HG03442 (cell line): ENCODE data around the gene NR4A1.

ENCODE experiments used
- ATAC-seq: cut with Tn5 transposase; IDR thresholded peaks from one replicate; pipeline ENCODE4 v1.9.1; 2021; ENCODE audit warnings: mild to moderate bottlenecking, moderate library complexity; ENCODE audit not compliant: unreplicated experiment

Gene NR4A1

GRCh38 chr12:52074971-52075724 lies 23.9 kb downstream of the NR4A1 start:
- ATAC-seq = no peak

DNA sequence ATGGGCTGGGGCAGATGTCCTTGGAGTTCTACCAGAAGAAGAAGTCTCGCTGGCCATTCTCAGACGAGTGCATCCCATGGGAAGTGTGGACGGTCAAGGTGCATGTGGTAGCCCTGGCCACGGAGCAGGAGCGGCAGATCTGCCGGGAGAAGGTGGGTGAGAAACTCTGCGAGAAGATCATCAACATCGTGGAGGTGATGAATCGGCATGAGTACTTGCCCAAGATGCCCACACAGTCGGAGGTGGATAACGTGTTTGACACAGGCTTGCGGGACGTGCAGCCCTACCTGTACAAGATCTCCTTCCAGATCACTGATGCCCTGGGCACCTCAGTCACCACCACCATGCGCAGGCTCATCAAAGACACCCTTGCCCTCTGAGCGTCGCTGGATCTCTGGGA lies 25.6 kb downstream of the NR4A1 start:
- no peak for ATAC-seq

GRCh38 chr12:52078276-52078675 lies 27.0 kb downstream of the NR4A1 start:
- ATAC-seq = no peak

- no peak for ATAC-seq
These were observed 28.5 kb downstream of the NR4A1 start, which contains the start of gene SMIM41 for GRCh38 chr12:52079576-52080402. TSS of gene SMIM41 (plus strand) at chr12:52079704. CDS start at chr12:52079780, 76 bp downstream.

DNA sequence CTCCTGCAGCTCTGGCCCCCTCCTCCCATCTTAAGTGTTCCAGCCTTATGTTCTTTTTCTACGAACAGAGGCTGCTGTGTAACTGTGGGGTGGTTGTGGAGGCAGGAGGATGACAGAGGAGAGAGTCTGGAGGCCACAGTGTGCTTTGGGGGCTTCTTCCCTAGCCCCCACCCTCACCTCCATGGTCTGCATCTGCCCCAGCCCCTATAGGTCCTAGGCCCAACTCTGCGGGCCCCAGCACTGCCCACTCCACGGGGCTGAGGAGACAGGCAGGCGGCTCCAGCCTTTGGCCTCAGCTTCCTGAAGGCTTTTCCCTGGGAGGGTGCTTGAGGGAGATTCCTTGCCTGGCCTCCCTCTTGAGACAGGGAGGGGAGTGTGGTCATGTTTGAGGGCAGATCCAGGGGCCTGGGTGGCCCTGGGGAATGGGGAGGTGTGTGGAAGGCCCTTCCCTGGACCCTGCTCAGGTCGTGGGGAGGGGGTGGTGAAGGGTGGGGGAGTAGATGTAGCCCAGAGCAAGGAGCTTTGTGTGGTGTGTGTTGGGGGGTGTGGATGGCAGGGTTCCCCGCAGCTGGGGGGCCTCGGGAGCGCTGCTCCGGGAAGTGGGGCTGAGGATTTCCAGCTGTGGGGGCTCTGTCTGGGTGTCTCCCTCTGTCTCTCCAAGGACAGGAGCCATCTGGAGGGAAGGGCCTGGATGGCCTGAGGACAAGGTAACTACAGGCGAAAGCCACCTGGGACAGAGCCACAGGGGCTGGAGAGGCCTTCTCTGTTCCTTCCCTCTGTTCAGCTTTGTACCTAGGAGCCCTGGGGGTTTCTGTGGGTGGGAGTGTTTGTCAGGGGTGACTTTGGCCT lies 29.4 kb downstream of the NR4A1 start:
- no peak for ATAC-seq

DNA sequence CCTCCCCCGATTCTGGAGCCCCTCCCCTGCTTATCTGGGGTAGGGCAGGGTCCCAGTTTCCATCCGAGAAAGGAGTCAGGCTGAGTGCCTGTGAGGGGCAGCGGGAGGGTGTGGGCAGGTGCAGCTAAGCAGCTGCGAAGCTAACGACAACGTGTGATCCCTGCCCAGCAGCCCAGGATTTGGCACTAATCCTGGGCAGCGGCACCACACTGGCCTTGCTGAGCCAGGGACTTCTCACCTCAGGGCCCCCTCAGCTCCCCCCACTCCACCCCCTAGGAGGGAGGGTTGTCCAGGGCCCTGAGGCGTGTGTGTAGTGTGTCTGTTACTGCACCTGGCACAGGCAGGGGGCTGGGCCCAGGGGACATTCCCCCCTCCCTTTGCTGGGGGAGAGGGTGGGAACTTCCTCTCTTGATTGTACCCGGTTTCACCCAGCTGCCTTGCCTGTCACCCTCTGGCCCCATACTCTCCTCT lies 30.1 kb downstream of the NR4A1 start:
- ATAC-seq = no peak

- no peak for ATAC-seq
These were observed 30.9 kb downstream of the NR4A1 start for GRCh38 chr12:52082026-52082668.

GRCh38 chr12:52082669-52082987 lies 31.4 kb downstream of the NR4A1 start:
- no peak for ATAC-seq

DNA sequence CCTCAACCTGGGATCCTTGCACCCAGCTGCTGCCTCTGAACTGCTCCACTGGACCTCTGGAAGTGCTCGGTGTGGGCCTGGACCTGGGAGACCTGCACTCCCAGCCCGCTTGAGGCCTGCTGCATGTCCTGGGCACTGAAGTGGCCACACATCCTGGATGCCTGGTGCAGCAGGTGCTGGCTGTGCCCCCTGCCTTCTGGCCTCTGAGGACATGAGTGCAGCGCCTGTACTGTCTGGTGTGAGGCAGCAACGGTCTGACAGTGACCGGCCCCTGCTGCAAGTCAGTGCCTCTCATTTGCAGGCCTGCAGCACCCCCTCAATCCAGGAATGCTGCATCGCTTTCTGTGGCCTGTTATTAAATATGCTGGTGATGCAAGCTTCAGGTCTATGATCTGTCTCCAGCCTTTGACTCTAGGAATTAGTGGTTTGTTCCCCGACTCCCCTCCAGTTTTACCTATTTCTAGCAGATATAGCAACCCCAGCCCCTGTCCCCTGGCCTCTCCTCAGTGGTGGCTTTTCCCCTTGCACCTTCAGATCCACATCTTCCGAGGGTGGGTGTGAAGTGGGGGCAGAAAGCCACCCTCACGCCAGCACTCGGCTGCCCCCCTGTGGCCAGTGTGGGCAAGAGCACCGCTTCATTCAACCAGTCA lies 31.9 kb downstream of the NR4A1 start:
- ATAC-seq = no peak

DNA sequence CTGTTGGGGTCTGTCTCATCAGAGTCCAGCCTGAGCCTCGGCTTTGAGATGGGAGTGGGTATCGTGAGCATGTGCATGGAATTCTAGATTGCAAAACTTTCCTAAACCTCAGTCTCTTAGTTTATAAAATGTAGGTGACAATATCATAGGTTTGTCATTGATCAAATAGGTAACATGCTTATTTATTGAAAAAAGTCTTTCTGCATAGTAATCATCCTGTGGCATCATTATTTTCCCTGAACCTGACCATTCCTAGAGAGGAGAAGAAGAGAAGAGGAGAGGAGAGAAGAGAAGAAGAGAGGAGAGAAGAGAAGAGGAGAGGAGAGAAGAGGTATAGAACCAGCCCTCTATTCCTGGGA lies 32.4 kb downstream of the NR4A1 start:
- ATAC-seq = no peak

DNA sequence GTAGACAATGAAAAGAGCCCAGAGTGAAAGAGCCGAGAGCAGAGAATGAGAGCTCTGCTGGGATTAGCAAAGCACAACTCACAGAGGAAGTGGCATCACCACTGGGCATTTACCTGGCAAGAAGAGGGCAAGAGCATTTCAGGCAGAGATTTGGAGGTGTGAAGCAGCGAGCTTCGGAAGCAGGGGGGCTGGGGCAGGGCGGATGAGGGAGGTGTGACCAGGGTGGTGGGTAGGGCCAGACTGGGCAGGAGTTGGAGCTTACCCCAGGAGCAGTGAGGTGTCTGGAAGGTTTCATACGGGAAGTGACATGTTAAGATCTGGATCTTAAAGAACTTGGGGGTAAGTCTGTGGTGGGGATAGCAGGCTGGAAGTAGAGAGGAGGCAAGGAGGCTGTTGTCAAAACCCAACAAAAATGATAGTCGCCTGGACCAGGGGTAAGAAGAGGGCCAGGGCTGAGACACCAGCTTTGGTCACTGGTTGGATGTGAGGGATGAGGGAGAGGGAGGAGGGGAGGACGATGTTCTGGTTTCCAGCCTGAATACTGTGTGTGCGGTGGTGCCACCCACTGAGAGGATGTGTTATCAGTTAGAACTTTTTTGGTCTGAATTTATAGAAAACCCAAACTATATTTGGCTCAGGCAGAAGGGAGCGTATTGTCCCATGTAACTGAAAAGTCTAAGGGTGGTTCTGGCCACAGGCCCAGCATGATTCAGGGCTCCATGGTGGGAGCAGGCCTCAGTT lies 33.4 kb downstream of the NR4A1 start:
- no peak for ATAC-seq

GRCh38 chr12:52085682-52086180 lies 34.5 kb downstream of the NR4A1 start:
- no peak for ATAC-seq

DNA sequence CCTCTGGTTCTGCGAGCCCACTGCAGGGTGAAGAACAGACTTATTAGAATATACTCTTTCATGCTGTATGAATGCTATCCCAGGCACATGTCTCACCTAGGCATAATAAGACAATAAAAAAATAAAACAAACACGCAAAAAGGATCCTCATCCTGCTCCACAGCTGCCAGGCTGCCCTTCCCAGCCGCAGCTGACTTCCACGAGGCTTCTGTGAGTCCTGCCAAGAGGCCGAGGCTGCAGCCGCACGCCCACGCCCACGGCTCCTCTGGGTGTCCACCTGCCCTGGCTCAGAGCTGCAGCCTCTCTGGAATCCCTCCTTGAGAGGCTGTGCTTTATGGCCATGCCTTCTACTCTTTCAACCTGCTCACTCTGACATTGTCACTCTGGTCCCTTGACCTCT lies 35.1 kb downstream of the NR4A1 start:
- ATAC-seq = no peak

GRCh38 chr12:52086944-52087835 lies 35.9 kb downstream of the NR4A1 start:
- ATAC-seq = no peak

DNA sequence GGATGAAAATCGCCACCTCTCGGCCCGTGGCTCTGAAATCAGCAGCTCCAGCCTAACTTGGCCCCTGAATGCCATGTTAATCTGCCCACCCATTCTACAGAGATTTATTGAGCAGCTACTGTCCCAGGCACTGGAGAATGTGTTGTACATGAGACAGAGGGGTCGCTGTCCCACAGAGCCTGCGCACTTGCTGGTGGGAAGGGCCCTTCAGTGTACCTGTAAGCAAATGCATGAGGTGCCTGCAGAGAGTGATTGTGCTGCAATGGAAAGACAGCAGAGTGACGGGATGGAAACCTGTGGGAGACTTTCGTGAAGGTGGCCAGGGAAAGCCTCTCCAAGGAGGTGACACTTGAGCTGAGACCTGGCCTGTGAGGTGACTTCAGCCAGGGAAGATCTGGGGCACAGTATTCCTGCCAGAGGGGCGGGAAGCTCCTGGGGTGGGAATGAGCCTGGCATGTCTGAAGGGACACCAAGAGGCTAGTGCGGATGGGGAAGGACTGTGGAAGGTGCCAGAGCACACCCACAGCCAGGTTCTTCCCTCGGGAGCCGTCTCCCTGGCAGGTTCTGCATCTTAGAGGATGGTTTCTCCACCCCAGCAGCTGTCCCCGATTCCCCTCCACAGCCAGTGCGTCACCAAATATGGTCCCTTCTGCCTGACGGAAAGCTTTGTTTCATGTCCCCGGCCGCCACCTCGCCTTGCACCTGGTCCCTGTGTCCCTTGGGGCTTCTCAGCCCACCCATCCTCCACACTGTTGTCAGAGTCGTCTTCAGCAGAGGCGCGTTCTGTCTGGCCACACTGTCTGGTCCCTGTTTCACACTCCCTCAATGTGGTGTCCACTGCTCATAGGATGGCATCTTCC lies 36.9 kb downstream of the NR4A1 start:
- no peak for ATAC-seq

- no peak for ATAC-seq
These were observed 38.2 kb downstream of the NR4A1 start for GRCh38 chr12:52089491-52089890.

GRCh38 chr12:52090291-52090690 lies 39.0 kb downstream of the NR4A1 start:
- ATAC-seq = no peak

GRCh38 chr12:52091061-52091460 lies 39.8 kb downstream of the NR4A1 start:
- ATAC-seq = no peak
